Neural progenitor cell (in vitro differentiated cells): ENCODE data around the gene BTRC.

Experiments
- EZH2 ChIP-seq: fragments of 200-600 bp; sonication (generic); IDR thresholded peaks from 2 replicates; pipeline ENCODE4 v1.6.1; 2017; ENCODE audit warnings: antibody characterized with exemption, mild to moderate bottlenecking, moderate library complexity
- EZH2phosphoT487 ChIP-seq: fragments of 200-600 bp; sonication (generic); IDR thresholded peaks from 2 replicates; pipeline ENCODE4 v1.6.1; 2017; ENCODE audit warnings: antibody characterized with exemption
- TF ChIP-seq, protein P1 (sequence below): fragments of 200-600 bp; sonication (generic); IDR thresholded peaks from 2 replicates; pipeline ENCODE4 v1.5.1; 2017; ENCODE audit warnings: antibody characterized with exemption, mild to moderate bottlenecking

DNA sequence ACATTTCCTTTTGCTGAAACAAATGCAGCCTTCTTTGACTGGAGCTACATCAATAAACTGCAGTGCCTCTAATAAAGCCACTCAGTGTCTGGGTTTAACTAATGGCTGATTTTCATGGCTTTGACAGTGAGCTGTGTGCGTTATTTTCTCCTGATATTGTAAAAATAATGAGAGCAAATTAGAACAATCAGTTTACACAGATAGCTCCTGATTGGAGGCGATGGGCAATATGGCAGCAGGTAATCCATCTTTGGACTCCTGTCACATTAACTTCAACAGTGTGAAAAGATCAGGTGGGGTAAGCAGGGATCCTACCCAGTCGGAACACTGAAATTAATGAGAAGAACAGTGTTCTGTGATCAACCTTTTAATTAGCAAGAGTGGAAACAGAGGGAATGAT lies 133.4 kb downstream of the BTRC start:
- TF ChIP-seq EZH2 (no peak), EZH2phosphoT487 (no peak)
- TF ChIP-seq, protein P1, sequence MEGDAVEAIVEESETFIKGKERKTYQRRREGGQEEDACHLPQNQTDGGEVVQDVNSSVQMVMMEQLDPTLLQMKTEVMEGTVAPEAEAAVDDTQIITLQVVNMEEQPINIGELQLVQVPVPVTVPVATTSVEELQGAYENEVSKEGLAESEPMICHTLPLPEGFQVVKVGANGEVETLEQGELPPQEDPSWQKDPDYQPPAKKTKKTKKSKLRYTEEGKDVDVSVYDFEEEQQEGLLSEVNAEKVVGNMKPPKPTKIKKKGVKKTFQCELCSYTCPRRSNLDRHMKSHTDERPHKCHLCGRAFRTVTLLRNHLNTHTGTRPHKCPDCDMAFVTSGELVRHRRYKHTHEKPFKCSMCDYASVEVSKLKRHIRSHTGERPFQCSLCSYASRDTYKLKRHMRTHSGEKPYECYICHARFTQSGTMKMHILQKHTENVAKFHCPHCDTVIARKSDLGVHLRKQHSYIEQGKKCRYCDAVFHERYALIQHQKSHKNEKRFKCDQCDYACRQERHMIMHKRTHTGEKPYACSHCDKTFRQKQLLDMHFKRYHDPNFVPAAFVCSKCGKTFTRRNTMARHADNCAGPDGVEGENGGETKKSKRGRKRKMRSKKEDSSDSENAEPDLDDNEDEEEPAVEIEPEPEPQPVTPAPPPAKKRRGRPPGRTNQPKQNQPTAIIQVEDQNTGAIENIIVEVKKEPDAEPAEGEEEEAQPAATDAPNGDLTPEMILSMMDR: no peak
